H9 (cell line): ENCODE measurements around the gene UBE2G1. TPM values are rescaled to one million over a fixed set of nuclear protein-coding genes. Genes with fewer than 3 reads are reported as not detected.

Experiments used
- DNase-seq: peaks from one replicate; pipeline ENCODE4 v3.0.0-alpha.2; 2017
- H2AFZ ChIP-seq: one replicate; pipeline ENCODE4 v1.6.1; 2013; ENCODE audit warnings: mild to moderate bottlenecking, low read length, control low read depth, moderate library complexity
- H2AK5ac ChIP-seq: 2 replicates; pipeline ENCODE4 v1.6.1; 2013; ENCODE audit warnings: low read length, control low read depth, mixed read lengths; ENCODE audit not compliant: insufficient read length
- H2BK120ac ChIP-seq: one replicate; pipeline ENCODE4 v1.6.1; 2013; ENCODE audit warnings: low read depth, mild to moderate bottlenecking, low read length, control low read depth, inconsistent platforms; ENCODE audit not compliant: poor library complexity, severe bottlenecking
- H2BK12ac ChIP-seq: 2 replicates; pipeline ENCODE4 v1.6.1; 2013; ENCODE audit warnings: low read length, control low read depth, mixed read lengths, low read depth; ENCODE audit not compliant: insufficient read length
- H2BK15ac ChIP-seq: 2 replicates; pipeline ENCODE4 v1.6.1; 2013; ENCODE audit warnings: low read depth, low read length, control low read depth
- H2BK20ac ChIP-seq: one replicate; pipeline ENCODE4 v1.6.1; 2013; ENCODE audit warnings: low read depth, mild to moderate bottlenecking, low read length, control low read depth, inconsistent platforms; ENCODE audit not compliant: poor library complexity, severe bottlenecking
- H2BK5ac ChIP-seq: 2 replicates; pipeline ENCODE4 v1.6.1; 2013; ENCODE audit warnings: low read length, control low read depth, mixed read lengths; ENCODE audit not compliant: insufficient read length
- H3K14ac ChIP-seq: 2 replicates; pipeline ENCODE4 v1.6.1; 2013; ENCODE audit warnings: low read length, control low read depth; ENCODE audit not compliant: insufficient read depth
- H3K18ac ChIP-seq: 2 replicates; pipeline ENCODE4 v1.6.1; 2013; ENCODE audit warnings: low read depth, mild to moderate bottlenecking, mixed read lengths, low read length, control low read depth; ENCODE audit not compliant: insufficient read length
- H3K23ac ChIP-seq: 2 replicates; pipeline ENCODE4 v1.6.1; 2013; ENCODE audit warnings: low read length, control low read depth, mixed read lengths, low read depth; ENCODE audit not compliant: insufficient read length
- H3K23me2 ChIP-seq: 2 replicates; pipeline ENCODE4 v1.6.1; 2013; ENCODE audit warnings: low read depth, mild to moderate bottlenecking, mixed read lengths, low read length, control low read depth; ENCODE audit not compliant: insufficient read length, poor library complexity, severe bottlenecking
- H3K27ac ChIP-seq: 2 replicates; pipeline ENCODE4 v1.5.1; 2013; ENCODE audit warnings: low read length, control low read depth, mixed read lengths, low read depth; ENCODE audit not compliant: insufficient read length
- H3K27me3 ChIP-seq: 2 replicates; pipeline ENCODE4 v1.6.1; 2013; ENCODE audit warnings: low read length, control low read depth, inconsistent platforms; ENCODE audit not compliant: insufficient read depth
- H3K4ac ChIP-seq: 2 replicates; pipeline ENCODE4 v1.6.1; 2013; ENCODE audit warnings: low read depth, mild to moderate bottlenecking, control low read depth, inconsistent platforms, low read length, moderate library complexity
- H3K4me1 ChIP-seq: 2 replicates; pipeline ENCODE4 v1.6.1; 2013; ENCODE audit warnings: low read length, control low read depth, inconsistent platforms; ENCODE audit not compliant: insufficient read depth
- H3K4me2 ChIP-seq: 2 replicates; pipeline ENCODE4 v1.6.1; 2013; ENCODE audit warnings: low read length, control low read depth, mixed read lengths; ENCODE audit not compliant: insufficient read length, insufficient read depth
- H3K56ac ChIP-seq: 2 replicates; pipeline ENCODE4 v1.6.1; 2013; ENCODE audit warnings: low read depth, mild to moderate bottlenecking, mixed read lengths, low read length, control low read depth; ENCODE audit not compliant: insufficient read length
- H3K79me1 ChIP-seq: 2 replicates; pipeline ENCODE4 v1.6.1; 2013; ENCODE audit warnings: low read depth, mild to moderate bottlenecking, moderate library complexity, low read length, control low read depth, inconsistent platforms; ENCODE audit not compliant: insufficient read depth, poor library complexity, severe bottlenecking
- H3K79me2 ChIP-seq: 2 replicates; pipeline ENCODE4 v1.6.1; 2013; ENCODE audit warnings: low read length, control low read depth, inconsistent platforms; ENCODE audit not compliant: insufficient read depth
- H3K9ac ChIP-seq: 2 replicates; pipeline ENCODE4 v1.6.1; 2013; ENCODE audit warnings: low read length, control low read depth, mixed read lengths; ENCODE audit not compliant: insufficient read length; ENCODE audit errors: extremely low read depth
- H3K9me3 ChIP-seq: one replicate; pipeline ENCODE4 v1.6.1; 2013; ENCODE audit warnings: low read depth, low read length, inconsistent platforms; ENCODE audit not compliant: control insufficient read depth
- H3T11ph ChIP-seq: one replicate; pipeline ENCODE4 v1.6.1; 2013; ENCODE audit warnings: mild to moderate bottlenecking, low read length, control low read depth, inconsistent platforms
- H4K20me1 ChIP-seq: one replicate; pipeline ENCODE4 v1.6.1; 2013; ENCODE audit not compliant: control insufficient read depth, insufficient read length, insufficient read depth
- H4K5ac ChIP-seq: 2 replicates; pipeline ENCODE4 v1.6.1; 2013; ENCODE audit warnings: low read depth, mild to moderate bottlenecking, mixed read lengths, low read length, control low read depth; ENCODE audit not compliant: insufficient read length
- H4K8ac ChIP-seq: replicated peaks from 2 replicates; pipeline ENCODE4 v1.6.1; 2013; ENCODE audit warnings: low read length, control low read depth, mixed read lengths, low read depth; ENCODE audit not compliant: insufficient read length
- H4K91ac ChIP-seq: 2 replicates; pipeline ENCODE4 v1.6.1; 2013; ENCODE audit warnings: low read depth, mild to moderate bottlenecking, moderate library complexity, mixed read lengths, low read length, control low read depth; ENCODE audit not compliant: insufficient read length
- H3K27ac Mint-ChIP-seq, 3 experiments: 2 replicates in 2 of 3; 3 replicates in 1 of 3; pipeline ENCODE4 v1.8.0; 2020 to 2021; ENCODE audit warnings: mixed read lengths in 3 of 3, mild to moderate bottlenecking in 1 of 3, moderate library complexity in 1 of 3
- H3K27me3 Mint-ChIP-seq: 2 replicates; pipeline ENCODE4 v1.8.0; 2021; ENCODE audit warnings: low read depth, mild to moderate bottlenecking, moderate library complexity, mixed read lengths
- H3K36me3 Mint-ChIP-seq, 3 experiments: 2 replicates in 2 of 3; 3 replicates in 1 of 3; pipeline ENCODE4 v1.8.0; 2020 to 2021; ENCODE audit warnings: low read depth in 3 of 3, mixed read lengths in 3 of 3; ENCODE audit not compliant: insufficient read depth in 1 of 3
- H3K4me1 Mint-ChIP-seq, 2 experiments: 2 replicates each; pipeline ENCODE4 v1.8.0; 2020; ENCODE audit warnings: mixed read lengths in 2 of 2
- H3K4me3 Mint-ChIP-seq, 2 experiments: 2 replicates in 1 of 2; 3 replicates in 1 of 2; pipeline ENCODE4 v1.8.0; 2020 to 2021; ENCODE audit warnings: mild to moderate bottlenecking in 2 of 2, mixed read lengths in 2 of 2, moderate library complexity in 1 of 2
- H3K9me3 Mint-ChIP-seq, 2 experiments: 2 replicates in 1 of 2; 3 replicates in 1 of 2; pipeline ENCODE4 v1.8.0; 2020; ENCODE audit warnings: mild to moderate bottlenecking in 2 of 2, mixed read lengths in 2 of 2, moderate library complexity in 1 of 2
- CTCF ChIP-seq: fragments of 200-600 bp; sonication (generic); conservative IDR thresholded peaks from 3 replicates; pipeline ENCODE4 v1.8.0; 2021; ENCODE audit warnings: antibody characterized with exemption, mild to moderate bottlenecking
- WGBS: extraction: QIAGEN DNeasy Blood & Tissue Kit; methylation state at CpG from one replicate; pipeline ENCODE4 v1.1.7; 2013; ENCODE audit warnings: missing lambda C conversion rate, low lambda C conversion rate, mixed read lengths; ENCODE audit not compliant: insufficient read length; ENCODE audit errors: extremely low coverage; 5-methylcytosine and 5-hydroxymethylcytosine counted together
- total RNA-seq: library from RNA; stranded (reverse); gene quantifications from 2 replicates; pipeline ENCODE4 v1.2.1, GENCODE V29; 2021

The UBE2G1 gene
- total RNA-seq, 1 experiment from 2014 or later = 188 TPM

DNA sequence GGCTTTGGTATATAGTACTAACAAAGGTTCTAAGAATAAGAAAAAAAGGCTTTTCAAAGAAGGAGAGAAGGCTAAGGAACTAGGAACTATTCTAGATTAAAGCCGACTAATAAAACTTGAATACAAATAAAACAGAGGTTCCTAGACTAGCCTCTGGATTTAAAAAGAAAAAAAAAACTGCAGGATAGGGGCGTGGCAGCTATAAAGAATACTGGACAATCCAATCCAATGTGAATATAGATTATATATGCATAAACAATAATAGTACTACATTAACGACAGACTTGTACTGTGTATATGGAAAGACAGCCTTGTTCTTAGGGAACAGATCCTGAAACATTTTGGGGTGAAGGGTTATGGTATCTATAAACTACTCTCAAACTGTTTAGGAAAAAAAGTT is 78.8 kb downstream of the UBE2G1 start:
- H3K4ac ChIP-seq = no peak overlapping the region

More for the DNA sequence above, 78.8 kb downstream of the UBE2G1 start:
- Histone ChIP-seq H3K79me1 (no peaks in the 10 kb centered on the region), H4K5ac (no peak overlapping the region), H4K20me1 (no peaks in the 10 kb centered on the region), H3K56ac (no peak overlapping the region), H2BK12ac (no peak overlapping the region), H3K4me1 (no peaks in the 10 kb centered on the region), H2AK5ac (no peak overlapping the region), H3K18ac (no peak overlapping the region), H2AFZ (no peak overlapping the region), H2BK15ac (no peak overlapping the region), H3K9ac (no peak overlapping the region), H3K23me2 (no peaks in the 10 kb centered on the region), H3K9me3 (no peaks in the 10 kb centered on the region), H3K27ac (no peak overlapping the region), H3T11ph (no peak overlapping the region), H4K91ac (no peak overlapping the region), H3K4me2 (no peak overlapping the region), H2BK5ac (no peak overlapping the region), H2BK20ac (no peak overlapping the region), H4K8ac (no peak overlapping the region), H3K27me3 (no peaks in the 10 kb centered on the region), H3K14ac (no peak overlapping the region), H3K23ac (no peak overlapping the region), H3K79me2 (no peaks in the 10 kb centered on the region; the same call in 1 of the 2 replicates), H2BK120ac (no peak overlapping the region)
- no peaks in the 10 kb centered on the region for H3K9me3 Mint-ChIP-seq
- H3K4me3 Mint-ChIP-seq = no peak overlapping the region
- no peaks in the 10 kb centered on the region for H3K27me3 Mint-ChIP-seq
- peaks cover 19 to 77% (median 62%) of the 10 kb centered on the region in 3 experiments; a peak in 6 of 7 replicates for H3K36me3 Mint-ChIP-seq
- no peak overlapping the region for H3K27ac Mint-ChIP-seq
- no CpG with 5 or more reads among the region's 3 CpGs for WGBS
- DNase-seq = no peak
- TF ChIP-seq CTCF = no peak
- no peaks in the 10 kb centered on the region for H3K4me1 Mint-ChIP-seq
